ACC112 (cell line): Measurements from ENCODE around the gene UBE2U.
A peak's percentile ranks its signal among the peaks of the same experiment; 100 is the strongest.

Source experiments
- H2AFZ ChIP-seq: fragments of 200-600 bp; sonication (generic); one replicate; pipeline ENCODE4 v1.6.0; 2017; ENCODE audit warnings: antibody characterized with exemption, low read length; ENCODE audit not compliant: unreplicated experiment
- H3K27ac ChIP-seq: fragments of 200-600 bp; sonication (generic); 2 replicates; pipeline ENCODE4 v1.5.1; 2014; ENCODE audit warnings: low read depth, mild to moderate bottlenecking, antibody characterized with exemption, low read length, moderate library complexity
- H3K27me3 ChIP-seq: fragments of 200-600 bp; sonication (generic); 2 replicates; pipeline ENCODE4 v1.6.1; 2014; ENCODE audit warnings: mild to moderate bottlenecking, antibody characterized with exemption, low read length, moderate library complexity, mixed read lengths; ENCODE audit not compliant: insufficient read depth
- H3K36me3 ChIP-seq: fragments of 200-600 bp; sonication (generic); 2 replicates; pipeline ENCODE4 v1.6.1; 2016; ENCODE audit warnings: mild to moderate bottlenecking, antibody characterized with exemption, low read length, moderate library complexity, mixed read lengths; ENCODE audit not compliant: insufficient read depth
- H3K4me1 ChIP-seq: fragments of 200-600 bp; sonication (generic); one replicate; pipeline ENCODE4 v1.6.1; 2016; ENCODE audit warnings: low read length, mixed read lengths; ENCODE audit not compliant: insufficient read depth, unreplicated experiment, control insufficient read depth
- H3K4me3 ChIP-seq: fragments of 200-600 bp; sonication (generic); 2 replicates; pipeline ENCODE4 v1.5.1; 2014; ENCODE audit warnings: mild to moderate bottlenecking, low read depth, low read length
- H3K79me2 ChIP-seq: fragments of 200-600 bp; sonication (generic); one replicate; pipeline ENCODE4 v1.6.0; 2016; ENCODE audit warnings: low read length; ENCODE audit not compliant: control insufficient read depth, unreplicated experiment, insufficient read depth

UBE2U gene

GRCh38 chr1:64203420-64203819, at the start of gene UBE2U:
TSS of gene UBE2U (plus strand) at chr1:64203623. CDS start at chr1:64204051, 428 bp downstream.
- Histone ChIP-seq H3K36me3 (no peaks in the 10 kb centered on the region), H2AFZ (no peak within 1 kb of the TSS), H3K27ac (no peak within 1 kb of the TSS), H3K4me3 (no peak within 1 kb of the TSS), H3K27me3 (no peaks in the 10 kb centered on the region), H3K4me1 (no peaks in the 10 kb centered on the region), H3K79me2 (no peaks in the 10 kb centered on the region)

- no peak overlapping the region for H3K4me3 ChIP-seq
- no peaks in the 10 kb centered on the region for H3K79me2 ChIP-seq
- no peaks in the 10 kb centered on the region for H3K4me1 ChIP-seq
- no peaks in the 10 kb centered on the region for H3K27me3 ChIP-seq
- no peak overlapping the region for H2AFZ ChIP-seq
- no peak overlapping the region for H3K27ac ChIP-seq
- peaks cover 3% of the 10 kb centered on the region; the same call in 1 of the 2 replicates for H3K36me3 ChIP-seq
Observed at GRCh38 chr1:64155278-64155677, 48.1 kb upstream of the UBE2U start.

- Histone ChIP-seq H3K79me2 (no peaks in the 10 kb centered on the region), H2AFZ (no peak overlapping the region), H3K36me3 (peaks cover 3% of the 10 kb centered on the region; the same call in 1 of the 2 replicates), H3K4me1 (peaks cover 11% of the 10 kb centered on the region), H3K4me3 (no peak overlapping the region), H3K27ac (no peak overlapping the region), H3K27me3 (no peaks in the 10 kb centered on the region)
Observed at GRCh38 chr1:64161357-64161941, 42.0 kb upstream of the UBE2U start.

- no peak overlapping the region for H3K4me3 ChIP-seq
- no peaks in the 10 kb centered on the region for H3K27me3 ChIP-seq
- H3K4me1 ChIP-seq: peaks cover 11% of the 10 kb centered on the region
- H3K36me3 ChIP-seq: peaks cover 3% of the 10 kb centered on the region; the same call in 1 of the 2 replicates
- no peaks in the 10 kb centered on the region for H3K79me2 ChIP-seq
- H2AFZ ChIP-seq: no peak overlapping the region
- H3K27ac ChIP-seq: no peak overlapping the region
Observed at GRCh38 chr1:64162151-64162550, 41.3 kb upstream of the UBE2U start.

GRCh38 chr1:64162804-64163203, 40.6 kb upstream of the UBE2U start:
- Histone ChIP-seq H3K79me2 (no peaks in the 10 kb centered on the region), H3K4me1 (peaks cover 11% of the 10 kb centered on the region), H3K27ac (no peak overlapping the region), H3K27me3 (no peaks in the 10 kb centered on the region), H3K4me3 (no peak overlapping the region), H3K36me3 (peaks cover 3% of the 10 kb centered on the region; the same call in 1 of the 2 replicates), H2AFZ (no peak overlapping the region)

- no peak overlapping the region for H3K27ac ChIP-seq
- no peak overlapping the region for H3K4me3 ChIP-seq
- H3K36me3 ChIP-seq: peaks cover 3% of the 10 kb centered on the region; the same call in 1 of the 2 replicates
- no peaks in the 10 kb centered on the region for H3K27me3 ChIP-seq
- H3K4me1 ChIP-seq: peaks cover 11% of the 10 kb centered on the region
- no peak overlapping the region for H2AFZ ChIP-seq
- H3K79me2 ChIP-seq: no peaks in the 10 kb centered on the region
Observed at GRCh38 chr1:64163431-64163830, 40.0 kb upstream of the UBE2U start.

GRCh38 chr1:64163970-64164369, 39.5 kb upstream of the UBE2U start:
- Histone ChIP-seq H3K79me2 (no peaks in the 10 kb centered on the region), H3K27ac (no peak overlapping the region), H2AFZ (peak overlapping the region; percentile 55), H3K36me3 (peaks cover 3% of the 10 kb centered on the region; the same call in 1 of the 2 replicates), H3K27me3 (no peaks in the 10 kb centered on the region), H3K4me3 (no peak overlapping the region), H3K4me1 (peaks cover 11% of the 10 kb centered on the region)

- H3K36me3 ChIP-seq: no peaks in the 10 kb centered on the region
- H3K27me3 ChIP-seq: no peaks in the 10 kb centered on the region
- no peak overlapping the region for H2AFZ ChIP-seq
- H3K4me1 ChIP-seq: peaks cover 9% of the 10 kb centered on the region
- H3K79me2 ChIP-seq: no peaks in the 10 kb centered on the region
- H3K4me3 ChIP-seq: no peak overlapping the region
- H3K27ac ChIP-seq: no peak overlapping the region
Observed at GRCh38 chr1:64166629-64167028, 36.8 kb upstream of the UBE2U start.

GRCh38 chr1:64167176-64167575, 36.2 kb upstream of the UBE2U start:
- Histone ChIP-seq H3K4me3 (no peak overlapping the region), H2AFZ (no peak overlapping the region), H3K27me3 (no peaks in the 10 kb centered on the region), H3K79me2 (no peaks in the 10 kb centered on the region), H3K36me3 (no peaks in the 10 kb centered on the region), H3K27ac (no peak overlapping the region), H3K4me1 (peaks cover 12% of the 10 kb centered on the region)

- Histone ChIP-seq H3K4me3 (no peak overlapping the region), H3K79me2 (no peaks in the 10 kb centered on the region), H3K36me3 (no peaks in the 10 kb centered on the region), H3K27ac (peak overlapping the region; percentile 91), H3K4me1 (peaks cover 27% of the 10 kb centered on the region), H2AFZ (peak overlapping the region; percentile 91), H3K27me3 (no peaks in the 10 kb centered on the region)
Observed at GRCh38 chr1:64171246-64171645, 32.2 kb upstream of the UBE2U start.

- Histone ChIP-seq H3K79me2 (no peaks in the 10 kb centered on the region), H3K36me3 (no peaks in the 10 kb centered on the region), H3K4me3 (peak overlapping the region; percentile 61), H3K4me1 (peaks cover 27% of the 10 kb centered on the region), H3K27me3 (no peaks in the 10 kb centered on the region), H2AFZ (peak overlapping the region; percentile 91), H3K27ac (peak overlapping the region; percentile 91)
Observed at GRCh38 chr1:64171797-64172281, 31.6 kb upstream of the UBE2U start.
